ENCODE results near the gene TNFRSF21.
"Not testable (repeated sequence)": the region's sequence is repeated elsewhere in the genome, so short reads cannot be mapped to it uniquely, and the experiment has no call there.

GRCh38 chr6:47315181-47315580, 5.5 kb upstream of the TNFRSF21 start:
- TF ChIP-seq CTCF (optimal IDR thresholded peaks at IDR 0.05 in 1 of 3, IDR thresholded peaks at IDR 0.05 in 1 of 3, conservative IDR thresholded peaks at IDR 0.05 in 1 of 3; ENCODE audit: extremely low read depth in 1 of 3, insufficient read depth in 2 of 3, low read length in 3 of 3); EZH2 (IDR thresholded peaks at IDR 0.05; ENCODE audit: low read length): not testable (repeated sequence)
